ENCODE data around the gene GCK.

The GCK gene

GRCh38 chr7:44222776-44223261 lies 33.6 kb upstream of the GCK start:
- no peak overlapping the region for H3K27ac ChIP-seq
- TF ChIP-seq ZFX (IDR thresholded peaks at IDR 0.05; ENCODE audit: borderline replicate concordance): no peak

DNA sequence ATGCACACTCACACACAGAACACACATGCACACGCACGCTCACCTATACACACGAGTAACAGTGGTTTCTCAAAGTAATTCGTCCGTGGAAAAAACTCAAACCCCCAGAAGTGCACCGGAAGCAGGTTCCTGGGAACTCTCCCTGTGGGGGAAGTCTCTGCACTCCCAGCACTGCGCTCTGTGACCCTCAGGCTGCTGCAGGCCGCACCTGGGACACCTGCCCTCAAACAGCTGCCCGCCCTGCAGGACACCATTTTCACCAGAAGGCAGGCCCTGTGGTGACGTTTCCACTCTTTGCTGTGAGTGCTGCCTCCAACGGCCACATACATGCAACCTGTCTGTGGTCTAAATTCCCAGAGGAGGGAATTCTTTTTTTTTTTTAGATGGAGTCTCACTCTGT lies 32.8 kb upstream of the GCK start:
- no peak overlapping the region for H3K27ac ChIP-seq
- TF ChIP-seq ZFX (IDR thresholded peaks at IDR 0.05; ENCODE audit: borderline replicate concordance): no peak
- TF ChIP-seq CTCF (IDR thresholded peaks at IDR 0.05): no peak

GRCh38 chr7:44221231-44221791 lies 32.1 kb upstream of the GCK start:
- TF ChIP-seq CTCF (IDR thresholded peaks at IDR 0.05) (no peak), ZFX (IDR thresholded peaks at IDR 0.05; ENCODE audit: borderline replicate concordance) (no peak)
- no peak overlapping the region for H3K27ac ChIP-seq

DNA sequence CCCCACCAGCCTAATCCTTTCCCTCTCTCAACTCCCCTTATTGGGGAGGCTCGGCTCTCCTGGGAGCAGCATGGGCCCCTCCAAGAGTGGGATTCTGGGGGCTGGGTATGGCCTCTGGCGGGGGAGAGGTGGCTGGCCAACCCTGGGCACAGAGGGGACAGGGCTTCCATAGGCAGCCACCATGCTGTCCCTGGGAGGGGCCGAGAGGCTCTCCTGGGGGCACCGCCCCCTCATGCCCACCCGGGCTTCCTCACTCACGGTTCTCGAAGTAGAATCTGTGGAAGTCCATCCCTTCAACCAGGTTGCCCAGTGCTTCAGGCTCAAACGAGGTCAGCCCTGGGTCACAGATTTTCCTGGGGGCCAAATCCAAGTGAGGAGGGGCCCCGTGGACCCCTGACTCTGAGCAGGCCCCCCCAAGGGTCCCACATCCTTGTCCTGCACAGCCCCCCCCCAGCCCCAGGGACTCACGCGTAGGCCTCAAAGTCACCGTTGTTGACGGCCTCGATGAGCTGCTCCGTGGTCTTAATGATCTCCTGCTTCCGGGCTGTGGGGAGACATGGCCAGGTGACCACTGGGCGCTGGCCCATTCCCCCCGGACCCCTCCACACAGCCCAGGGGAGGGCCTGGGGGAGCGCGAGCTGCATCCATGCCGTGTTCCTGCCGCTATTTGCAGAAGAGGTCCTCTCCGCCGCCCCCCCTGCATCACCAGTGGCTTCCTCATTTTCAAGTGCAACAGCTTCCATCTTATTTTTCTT lies 31.3 kb upstream of the GCK start:
- TF ChIP-seq CTCF (IDR thresholded peaks at IDR 0.05) (no peak), ZFX (IDR thresholded peaks at IDR 0.05; ENCODE audit: borderline replicate concordance) (no peak)
- H3K27ac ChIP-seq: no peak overlapping the region

DNA sequence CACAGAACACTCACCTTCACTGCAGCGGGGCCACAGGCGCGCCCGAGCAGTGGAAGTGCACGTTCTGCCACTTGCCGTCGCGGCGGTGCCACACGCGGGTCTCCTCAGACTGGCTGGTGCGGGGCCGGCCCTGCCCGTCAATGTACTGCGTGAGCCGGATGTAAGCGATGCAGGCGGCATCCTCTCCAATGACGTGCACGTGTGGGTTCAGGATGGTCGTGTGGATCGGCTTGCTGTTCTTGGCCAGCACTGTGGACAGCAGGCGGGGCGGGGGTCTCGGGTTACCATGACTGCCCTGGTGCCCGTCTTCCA lies 30.8 kb upstream of the GCK start:
- TF ChIP-seq CTCF (IDR thresholded peaks at IDR 0.05) (no peak), ZFX (IDR thresholded peaks at IDR 0.05; ENCODE audit: borderline replicate concordance) (no peak)
- no peak overlapping the region for H3K27ac ChIP-seq

DNA sequence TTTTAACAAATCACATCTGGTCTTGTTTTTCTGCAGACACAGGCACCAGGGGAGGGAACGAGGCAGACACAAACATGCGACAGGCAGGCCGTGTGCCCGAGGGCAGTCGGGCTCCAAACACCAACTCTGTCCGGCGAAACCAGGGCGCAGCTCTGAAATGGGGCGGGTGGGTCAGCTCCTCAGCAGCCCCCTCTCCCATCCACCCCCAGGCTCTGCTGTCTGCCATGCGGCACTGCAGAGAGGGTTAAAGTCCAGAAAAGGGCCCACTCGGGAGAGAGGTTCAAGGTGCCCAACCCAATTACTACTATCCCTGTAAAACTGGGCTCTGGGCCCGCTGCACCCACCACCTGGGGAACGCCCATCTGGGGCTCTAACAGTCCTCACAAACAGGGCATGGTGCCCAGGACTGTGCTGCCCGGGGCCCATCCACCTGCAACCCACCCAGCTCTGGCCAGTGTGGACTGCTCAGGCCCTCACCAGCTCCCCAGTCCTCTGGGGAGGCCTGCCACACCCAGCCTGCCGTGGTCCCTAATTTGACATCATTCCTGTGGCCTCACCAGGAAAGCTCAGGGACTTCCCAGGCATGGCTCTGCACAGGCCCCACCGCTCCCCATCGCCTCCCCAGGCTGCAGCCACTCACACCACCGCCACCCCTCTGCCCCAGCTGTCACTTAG lies 30.3 kb upstream of the GCK start:
- no peak overlapping the region for H3K27ac ChIP-seq
- TF ChIP-seq ZFX (IDR thresholded peaks at IDR 0.05; ENCODE audit: borderline replicate concordance) (no peak), CTCF (IDR thresholded peaks at IDR 0.05) (no peak)

- TF ChIP-seq CTCF (IDR thresholded peaks at IDR 0.05) (no peak), ZFX (IDR thresholded peaks at IDR 0.05; ENCODE audit: borderline replicate concordance) (no peak)
- no peak overlapping the region for H3K27ac ChIP-seq
These were observed 29.4 kb upstream of the GCK start for GRCh38 chr7:44218418-44219201.

All from 22Rv1 (cell line).